Brain pericyte (primary cell): ENCODE data around the gene CAP2.

Experiments
- DNase-seq: peaks from one replicate; pipeline ENCODE4 v3.0.0-alpha.2; 2012; ENCODE audit warnings: low read depth, low spot score

The CAP2 gene, protein sequence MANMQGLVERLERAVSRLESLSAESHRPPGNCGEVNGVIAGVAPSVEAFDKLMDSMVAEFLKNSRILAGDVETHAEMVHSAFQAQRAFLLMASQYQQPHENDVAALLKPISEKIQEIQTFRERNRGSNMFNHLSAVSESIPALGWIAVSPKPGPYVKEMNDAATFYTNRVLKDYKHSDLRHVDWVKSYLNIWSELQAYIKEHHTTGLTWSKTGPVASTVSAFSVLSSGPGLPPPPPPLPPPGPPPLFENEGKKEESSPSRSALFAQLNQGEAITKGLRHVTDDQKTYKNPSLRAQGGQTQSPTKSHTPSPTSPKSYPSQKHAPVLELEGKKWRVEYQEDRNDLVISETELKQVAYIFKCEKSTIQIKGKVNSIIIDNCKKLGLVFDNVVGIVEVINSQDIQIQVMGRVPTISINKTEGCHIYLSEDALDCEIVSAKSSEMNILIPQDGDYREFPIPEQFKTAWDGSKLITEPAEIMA

DNA sequence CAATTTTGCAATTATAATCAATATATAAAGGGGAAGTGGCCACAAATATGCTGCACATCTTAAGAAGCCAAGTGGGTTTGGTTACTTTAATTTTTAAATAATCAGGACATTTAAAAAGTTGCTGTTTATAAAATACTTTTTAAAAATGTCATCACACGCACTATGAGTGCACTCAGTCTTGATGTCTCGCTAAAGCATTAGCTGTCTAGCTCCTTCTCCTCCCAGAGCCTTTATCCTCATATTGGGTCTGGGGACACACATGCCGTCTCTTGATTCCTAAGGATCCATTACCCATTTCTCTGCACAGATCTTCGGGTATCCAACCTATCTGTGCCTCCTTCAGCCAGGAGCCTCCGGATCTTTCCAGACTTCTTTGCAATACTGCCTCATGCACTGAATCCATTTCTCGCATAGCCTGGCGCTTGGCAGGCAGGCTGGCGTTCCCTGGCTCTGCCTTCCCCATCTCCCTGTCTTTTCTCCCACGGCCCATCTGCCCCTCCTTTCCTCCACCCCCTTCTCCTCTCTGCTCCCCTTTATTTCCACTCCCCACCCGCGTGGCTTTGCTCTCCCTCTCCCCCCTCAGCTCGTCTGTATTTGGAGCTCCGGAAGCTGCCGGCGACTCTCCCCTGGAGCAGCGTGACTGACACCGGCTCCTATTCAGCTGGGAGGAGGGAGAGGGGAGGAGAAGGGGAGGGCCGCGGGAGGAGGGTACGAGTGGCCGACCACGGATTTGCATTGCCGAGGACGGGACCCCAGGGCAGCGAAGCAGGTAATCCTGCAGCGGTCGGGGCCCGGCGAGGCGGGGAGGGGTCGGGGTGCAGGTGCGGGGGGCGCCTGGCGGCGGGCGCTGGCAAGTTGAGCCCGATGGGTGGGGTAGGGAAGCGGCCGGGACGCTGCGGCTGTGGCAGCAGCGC lies at the start of gene CAP2:
Gene CAP2, plus strand, starts transcription at position 618 of the 914 bp plus-strand sequence. CDS start 27,961 bp downstream, outside the sequence.
- DNase-seq, result no peak

DNA sequence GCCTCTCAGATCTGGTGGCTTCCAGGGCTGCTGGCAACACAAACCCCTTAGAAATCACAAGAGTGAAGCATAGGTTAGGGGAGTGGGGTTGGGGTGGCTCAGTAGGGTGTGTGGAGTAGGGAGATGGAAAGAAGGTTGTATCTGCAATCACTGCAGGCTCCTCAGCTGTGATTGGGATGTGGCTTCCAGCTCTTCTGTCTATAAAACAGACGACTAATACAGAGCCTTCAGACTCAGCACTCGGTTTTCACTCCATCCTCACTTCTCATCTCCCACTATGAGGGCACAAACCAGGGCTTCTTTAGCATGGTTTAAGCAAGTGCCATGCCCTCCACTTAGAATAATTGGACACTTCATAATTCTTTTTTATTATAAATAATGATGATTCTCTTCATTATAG lies 46.4 kb upstream of the CAP2 start:
- DNase-seq, result no peak

DNA sequence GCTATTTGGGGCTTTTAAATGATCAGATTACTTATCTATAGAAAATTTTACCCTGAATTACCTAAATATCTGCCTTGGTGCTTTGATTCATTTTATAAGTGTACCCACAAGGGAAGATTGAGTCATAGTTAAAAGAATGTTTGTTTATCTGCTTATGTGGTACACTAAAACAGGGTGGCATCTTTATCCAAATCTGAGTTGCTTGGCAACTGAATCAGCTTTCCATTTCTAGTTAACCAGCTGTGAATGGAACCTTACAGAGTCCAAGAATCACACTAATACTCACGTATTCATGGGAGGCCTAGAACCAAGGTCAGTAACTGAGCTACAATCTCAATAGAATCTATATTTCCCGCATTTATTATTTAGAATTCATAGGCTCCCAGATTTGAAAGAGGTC lies 44.0 kb upstream of the CAP2 start:
- DNase-seq, result no peak

DNA sequence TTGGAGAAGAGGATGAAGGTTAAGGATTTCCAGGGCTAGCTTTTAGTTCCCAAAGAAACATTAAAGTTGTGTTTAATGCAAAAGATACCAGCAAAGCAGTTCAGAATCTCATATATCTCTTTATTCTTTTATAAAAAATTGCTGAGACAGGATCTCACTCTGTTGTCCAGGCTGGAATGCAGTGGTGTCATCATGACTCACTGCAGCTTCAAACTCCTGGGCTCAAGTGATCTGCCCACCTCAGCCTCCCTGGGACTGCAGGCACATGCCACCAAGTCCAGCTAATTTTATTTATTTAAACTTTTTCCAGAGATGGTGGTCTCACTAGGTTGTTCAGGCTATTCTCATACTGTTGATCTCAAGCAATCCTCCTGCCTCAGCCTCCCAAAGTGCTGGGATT lies 41.1 kb upstream of the CAP2 start:
- DNase-seq, result no peak

DNA sequence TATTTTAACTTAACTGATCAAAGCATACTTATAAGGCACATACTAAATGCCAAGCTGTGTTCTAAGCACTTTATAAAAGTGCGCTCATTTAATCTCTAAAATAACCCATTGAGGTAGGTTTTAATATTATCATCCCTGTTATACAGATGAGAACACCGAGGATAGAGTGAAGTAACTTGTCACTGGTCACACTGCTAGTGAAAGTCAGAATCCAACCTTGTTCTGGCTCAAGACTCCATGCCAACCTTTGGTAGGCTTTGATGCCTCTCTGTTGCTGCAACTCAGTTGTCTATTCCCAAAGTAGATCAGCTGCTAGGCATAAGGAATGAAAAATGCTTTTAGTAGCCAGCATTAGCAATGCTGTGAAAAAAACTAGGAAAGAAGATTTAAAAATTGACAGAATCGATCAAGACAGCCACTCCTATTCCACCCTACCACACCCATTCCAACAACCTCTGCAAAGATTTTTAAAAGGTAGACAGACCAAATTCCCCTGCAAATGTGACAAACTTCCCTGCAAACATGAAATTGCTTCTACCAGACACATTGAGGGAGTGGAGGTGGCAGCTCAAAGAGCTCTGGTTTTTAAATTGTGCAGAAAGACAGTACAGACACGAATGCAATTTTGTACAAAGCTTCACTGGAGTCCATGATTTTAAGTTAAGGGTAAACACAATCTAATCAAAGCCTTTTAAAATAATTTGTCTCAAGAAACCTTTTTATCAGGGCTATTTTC lies 39.8 kb upstream of the CAP2 start:
- DNase-seq, result no peak

DNA sequence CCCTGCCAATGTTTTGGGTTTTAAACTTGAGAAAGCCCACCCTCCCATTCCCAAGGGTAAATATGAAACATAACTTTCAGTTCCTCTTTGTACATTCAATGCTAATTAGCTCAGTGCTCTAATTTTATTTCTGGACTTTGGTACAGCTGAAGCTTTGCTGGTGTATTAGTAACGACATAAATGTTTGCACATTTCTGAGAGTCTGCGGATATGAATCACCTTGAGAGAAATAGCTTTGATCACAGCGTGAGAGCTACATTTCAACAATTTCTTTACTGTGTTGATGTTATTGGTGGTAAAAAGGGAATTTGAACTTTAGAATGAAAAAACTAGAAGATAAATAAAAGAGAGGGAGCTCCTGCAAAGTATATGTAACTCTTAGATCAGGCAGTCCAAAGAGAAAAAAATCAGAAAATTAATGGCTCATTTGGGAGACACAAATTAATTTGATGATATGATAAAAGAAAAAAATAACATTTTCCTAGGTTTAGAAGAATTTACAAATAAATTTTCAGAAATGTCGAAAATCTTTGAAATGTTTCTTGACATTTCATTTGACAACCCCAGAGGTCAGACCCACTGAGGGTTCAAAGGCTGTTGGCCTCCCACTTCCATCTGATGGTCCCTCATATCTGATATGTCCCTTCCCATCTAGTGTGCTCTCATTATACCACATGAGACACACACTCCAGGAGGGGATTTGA lies 38.5 kb upstream of the CAP2 start:
- no peak for DNase-seq

DNA sequence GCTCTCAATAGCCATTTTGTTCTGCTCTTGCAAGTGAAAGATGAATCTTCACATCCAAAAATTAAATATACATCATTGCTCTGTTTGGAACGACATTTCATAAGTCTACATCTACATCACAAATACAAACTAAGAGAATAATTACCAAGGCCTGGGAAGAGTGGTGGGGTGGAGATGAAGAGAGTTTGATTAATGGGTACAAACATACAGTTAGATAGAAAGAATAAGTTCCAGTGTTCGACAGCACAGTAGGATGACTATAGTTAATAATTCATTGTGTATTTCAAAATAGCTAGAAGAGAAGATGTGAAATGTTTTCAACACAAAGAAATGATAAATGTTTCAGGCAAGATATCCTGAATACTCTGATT lies 38.0 kb upstream of the CAP2 start:
- no peak for DNase-seq

DNA sequence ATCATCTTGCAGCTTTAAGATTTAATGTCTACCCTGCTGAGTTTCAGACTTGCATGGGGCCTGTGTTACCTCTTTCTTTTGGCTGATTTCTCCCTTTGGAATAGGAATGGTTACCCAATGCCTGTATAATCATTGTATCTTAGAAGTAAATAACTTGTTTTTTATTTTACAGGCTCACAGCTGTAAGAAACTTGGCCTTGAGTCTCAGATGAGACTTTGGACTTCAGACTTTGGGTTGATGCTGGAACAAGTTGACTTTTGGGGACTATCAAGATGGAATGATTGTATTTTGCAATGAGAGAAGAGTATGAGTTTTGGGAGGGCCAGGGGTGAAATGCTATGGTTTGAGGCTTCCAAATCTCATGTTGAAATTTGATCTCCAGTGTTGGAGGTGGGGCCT lies 34.9 kb upstream of the CAP2 start:
- DNase-seq, result no peak

DNA sequence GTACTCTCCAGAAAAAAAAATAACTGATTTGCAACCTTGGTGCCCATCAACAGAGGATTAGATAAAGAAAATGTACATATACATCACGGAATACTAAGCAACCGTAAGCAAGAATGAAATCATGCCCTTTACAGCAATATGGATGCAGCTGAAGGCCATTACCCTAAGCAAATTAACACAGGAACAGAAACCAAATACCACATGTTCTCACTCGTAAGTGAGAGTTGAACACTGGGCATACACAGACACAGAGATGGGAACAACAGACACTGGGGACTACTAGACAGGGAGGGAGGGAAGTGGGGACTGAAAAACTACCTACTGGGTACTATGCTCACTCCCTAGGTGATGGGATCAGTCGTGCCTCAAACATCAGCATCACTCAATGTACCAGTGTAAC lies 32.8 kb upstream of the CAP2 start:
- no peak for DNase-seq

DNA sequence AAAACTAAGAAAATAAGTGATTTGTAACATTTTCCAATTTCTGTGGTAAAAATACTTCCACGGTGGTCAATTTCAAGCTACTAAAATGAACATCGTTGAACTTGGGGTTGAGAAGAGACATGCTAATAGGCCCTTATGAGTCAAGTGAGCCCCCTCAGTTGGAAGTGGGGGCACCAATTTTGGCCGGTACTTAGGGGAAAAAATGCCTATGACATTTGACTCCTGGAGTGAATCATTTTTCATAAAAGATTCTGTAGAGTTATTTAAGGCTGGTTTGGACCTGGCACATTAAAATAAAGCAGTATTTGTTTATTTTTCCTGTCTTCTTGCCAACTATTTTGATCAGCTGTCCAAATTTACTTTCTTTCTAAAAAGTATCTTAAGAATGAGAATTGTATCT lies 32.4 kb upstream of the CAP2 start:
- peak; percentile 8 for DNase-seq

DNA sequence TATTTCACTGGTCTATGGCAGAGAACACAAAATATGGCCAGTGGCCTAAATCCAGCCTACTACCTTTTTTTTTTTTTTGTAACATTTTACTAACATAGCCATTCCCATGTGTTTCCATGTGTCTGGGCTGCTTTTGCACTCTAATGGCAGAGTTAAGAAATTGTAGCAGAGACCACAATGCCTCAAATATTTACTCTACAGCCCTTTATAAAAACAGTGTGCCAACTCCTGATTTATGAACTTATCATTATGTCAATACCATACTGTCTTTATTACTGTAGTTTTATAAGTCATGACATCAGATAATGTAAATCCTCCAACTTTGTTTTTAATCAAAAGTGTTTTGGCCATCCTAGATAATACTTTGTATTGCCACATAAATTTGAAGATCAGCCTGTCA lies 27.4 kb upstream of the CAP2 start:
- no peak for DNase-seq

DNA sequence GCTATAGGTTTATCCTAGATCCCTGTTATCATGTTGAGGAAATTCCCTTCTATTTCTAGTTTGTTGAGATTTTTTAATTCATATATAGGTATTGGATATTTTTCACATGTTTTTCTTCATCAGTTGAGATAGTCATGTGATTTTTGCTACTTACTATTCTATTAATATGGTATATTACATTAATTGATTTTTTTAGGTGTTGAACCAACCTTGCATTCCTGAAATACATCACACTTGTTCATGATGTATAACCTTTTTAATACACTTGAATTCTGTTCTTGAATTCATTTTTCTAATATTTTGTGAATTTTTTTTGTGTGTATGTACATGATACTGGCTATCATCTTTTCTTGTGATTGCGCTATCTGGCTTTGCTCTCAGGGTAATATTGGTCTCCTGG lies 25.5 kb upstream of the CAP2 start:
- DNase-seq, result no peak

DNA sequence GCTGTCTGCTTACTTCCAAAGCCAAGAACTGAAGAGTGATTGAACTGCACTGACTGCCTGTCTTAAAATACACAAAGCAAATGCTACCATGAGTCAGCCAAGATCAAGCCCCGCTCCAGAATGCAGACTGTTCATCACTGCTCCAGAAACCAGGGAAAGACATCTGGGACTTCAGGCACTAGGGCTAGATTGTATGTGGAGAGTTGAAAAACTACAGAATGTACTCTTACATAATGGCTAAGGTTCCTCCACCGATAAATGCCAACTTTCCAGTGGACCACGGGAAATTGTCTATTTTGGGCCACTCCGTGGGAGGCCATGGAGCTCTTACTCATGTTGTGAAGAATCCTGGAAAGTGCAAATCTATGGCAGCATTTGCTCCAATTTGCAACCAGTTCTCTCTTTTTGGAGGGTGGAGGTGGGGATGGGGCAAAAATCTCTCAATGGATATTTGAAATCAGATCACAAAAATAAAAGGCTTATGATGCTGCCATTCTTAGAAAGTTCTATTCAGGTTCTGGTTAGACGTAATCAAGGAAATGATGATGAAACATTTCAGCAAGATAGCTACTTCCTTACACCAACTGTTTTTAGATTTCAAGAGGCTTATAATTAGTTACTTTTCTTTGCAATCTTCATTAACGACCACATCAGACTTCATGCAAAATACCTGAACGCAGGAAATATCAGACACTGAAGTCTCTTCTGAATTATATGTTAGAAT lies 11.8 kb upstream of the CAP2 start:
- DNase-seq, result peak; percentile 12

DNA sequence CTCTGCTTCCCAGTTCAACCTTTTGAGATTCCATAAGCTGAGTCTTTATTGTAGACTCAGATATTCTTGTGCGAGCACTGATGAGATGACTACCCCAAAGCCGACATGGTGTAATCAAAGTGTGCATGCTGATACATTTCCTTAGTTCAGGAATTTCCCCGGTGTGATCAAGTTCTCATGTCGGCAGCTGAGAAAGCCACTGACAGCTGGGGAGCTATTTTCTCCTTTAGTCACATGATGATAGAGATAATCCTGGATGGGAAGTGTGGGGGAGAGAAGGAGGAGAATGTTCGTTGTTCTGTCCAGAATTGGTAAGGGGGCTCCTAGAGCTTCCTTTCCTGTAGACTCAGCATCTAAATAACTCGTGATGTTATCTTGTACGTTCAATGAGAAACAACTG lies 7.7 kb upstream of the CAP2 start:
- no peak for DNase-seq

DNA sequence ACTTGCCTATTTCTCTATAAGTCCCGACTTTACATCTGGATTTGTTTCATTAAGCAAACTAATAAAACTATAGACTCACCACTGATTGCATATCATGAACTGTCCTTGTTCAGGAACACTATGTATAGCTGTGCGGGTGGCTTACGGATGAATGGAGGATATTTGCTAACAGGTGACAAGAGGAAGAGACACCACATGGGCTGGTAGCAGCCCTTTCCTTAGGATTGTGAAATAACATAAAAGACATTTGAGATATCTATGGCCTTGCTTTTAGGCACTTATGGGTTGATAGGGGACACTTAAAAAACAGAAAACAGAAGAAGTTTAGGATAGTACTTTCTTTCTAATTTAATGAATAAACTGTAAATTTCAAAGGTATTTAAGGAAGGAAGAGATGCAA lies 5.0 kb upstream of the CAP2 start:
- no peak for DNase-seq

DNA sequence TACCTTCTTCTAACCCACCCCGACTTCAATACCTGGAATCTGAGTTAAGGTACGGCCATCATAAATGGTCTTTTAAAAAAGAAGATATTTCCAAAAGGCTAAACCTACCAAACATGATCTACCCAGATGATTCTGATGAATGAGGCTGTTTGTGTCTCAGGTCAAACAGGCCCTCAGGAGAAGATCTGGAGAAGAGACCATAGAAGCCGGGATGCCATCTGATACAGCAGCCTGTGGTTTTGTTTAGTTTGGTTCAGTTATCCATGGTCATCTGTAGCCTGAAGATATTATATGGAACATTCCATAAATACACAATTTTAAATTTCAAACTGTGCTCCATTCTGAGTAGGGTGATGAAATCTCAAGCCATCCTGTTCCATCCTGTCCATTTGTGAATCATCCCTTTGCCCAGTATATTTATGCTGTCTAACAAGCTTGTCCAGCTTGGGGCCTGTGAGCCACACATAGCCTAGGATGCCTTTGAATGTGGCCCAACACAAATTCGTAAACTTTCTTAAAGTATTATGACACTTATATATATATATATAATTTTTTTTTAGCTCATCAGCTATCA lies 4.0 kb upstream of the CAP2 start:
- no peak for DNase-seq

DNA sequence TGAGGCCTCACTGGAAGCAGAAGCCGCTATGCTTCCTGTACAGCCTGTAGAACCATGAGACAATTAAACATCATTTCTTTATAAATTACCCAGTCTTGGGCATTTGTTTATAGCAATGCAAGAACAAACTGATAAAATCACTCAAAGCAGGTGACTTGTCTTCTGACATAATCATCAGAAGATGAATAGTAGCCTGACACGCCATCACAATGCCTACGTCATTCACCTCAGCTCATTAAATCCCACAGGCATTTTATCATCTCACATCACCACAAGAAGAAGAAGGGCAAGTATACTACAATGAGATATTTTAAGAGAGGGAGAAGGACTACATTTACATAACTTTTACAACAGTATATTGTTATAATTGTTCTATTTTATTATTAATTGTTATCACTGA lies 3.1 kb upstream of the CAP2 start:
- no peak for DNase-seq

DNA sequence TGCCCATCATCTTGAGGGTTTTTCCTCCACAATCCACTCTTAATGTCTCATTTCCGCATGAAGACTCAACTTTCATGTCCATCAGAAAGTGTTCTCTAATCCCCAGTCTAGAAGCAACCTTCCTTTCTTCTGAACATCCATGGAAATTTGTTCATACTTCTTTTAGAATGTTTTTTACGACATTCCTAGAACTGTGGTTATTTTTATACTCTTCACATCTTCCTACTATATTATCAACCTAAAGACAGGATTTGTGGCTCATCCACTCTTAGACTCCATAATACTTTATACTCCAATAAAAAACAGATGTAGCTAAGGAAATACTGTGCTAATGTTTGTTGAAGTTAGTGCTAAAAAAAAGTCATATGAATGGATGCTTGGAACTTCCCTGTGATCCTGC lies 1.4 kb upstream of the CAP2 start:
- DNase-seq, result no peak

DNA sequence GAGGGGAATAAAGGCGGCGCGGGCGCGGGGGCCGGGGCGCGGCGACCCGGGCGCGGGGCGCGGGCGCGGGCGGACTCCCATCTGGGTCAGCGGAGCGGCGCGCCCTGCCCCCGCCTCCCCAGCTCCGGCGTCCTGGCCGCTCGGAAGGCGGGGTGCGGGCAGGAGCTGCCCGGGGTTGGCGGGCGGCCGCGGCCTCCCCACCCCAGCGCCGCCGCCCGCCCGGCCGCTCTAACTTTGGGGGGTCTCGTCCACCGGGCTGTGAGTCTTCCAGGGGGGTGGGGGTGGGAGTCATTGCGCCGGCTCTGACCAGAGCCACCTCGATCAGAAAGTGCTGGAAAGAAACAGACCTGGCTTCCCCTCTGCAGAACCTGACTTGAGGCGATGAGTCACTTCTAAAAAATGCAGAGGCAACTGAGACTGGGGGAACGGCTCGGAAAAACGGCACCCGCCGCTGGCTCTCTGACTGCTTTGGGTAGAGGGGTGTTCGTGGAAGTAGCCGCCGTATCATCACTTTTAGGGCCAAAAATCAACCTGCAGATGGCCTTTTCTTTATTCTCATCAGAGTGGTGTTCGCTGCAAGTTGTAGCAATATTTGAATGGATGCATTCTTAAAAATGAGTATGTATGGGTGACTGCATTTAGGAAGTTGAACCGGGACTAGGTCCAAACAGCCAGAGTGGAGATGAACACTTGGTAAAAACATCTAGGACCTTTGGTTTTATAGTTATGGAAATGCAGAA lies 667 bp downstream of the CAP2 start:
- DNase-seq, result no peak

DNA sequence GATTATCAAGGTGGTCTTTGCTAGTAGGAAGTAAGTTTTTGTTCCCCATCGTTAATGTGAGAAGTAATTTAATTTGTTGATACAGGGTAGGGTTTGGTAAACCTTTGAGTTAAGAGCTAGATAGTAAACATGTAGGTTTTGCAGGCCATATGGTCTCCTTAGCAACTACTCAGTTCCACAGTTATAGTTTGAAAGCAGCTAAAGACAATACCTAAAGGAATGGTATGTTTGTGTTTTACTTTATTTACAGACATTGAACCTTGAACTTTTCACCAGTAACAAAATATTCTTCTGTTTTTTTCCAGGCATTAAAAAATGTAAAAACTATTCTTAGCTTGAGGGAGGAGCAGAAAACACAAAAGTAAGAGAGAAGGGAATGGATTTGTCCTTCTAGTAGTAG lies 1.7 kb downstream of the CAP2 start:
- DNase-seq, result no peak
